Mammary epithelial cell (primary cell): ENCODE results near the gene RMDN2.

Experiments used
- CTCF ChIP-seq, 2 donors: IDR thresholded peaks in 1 of 2; conservative IDR thresholded peaks in 1 of 2; 2 replicates each; pipeline ENCODE4 v1.5.1; 2011 to 2012; ENCODE audit warnings: inconsistent platforms in 2 of 2, low read length in 2 of 2, mild to moderate bottlenecking in 2 of 2, control low read depth in 1 of 2, low read depth in 1 of 2; ENCODE audit not compliant: insufficient read depth in 1 of 2; ENCODE audit errors: extremely low read depth in 1 of 2
- EZH2 ChIP-seq: IDR thresholded peaks from 2 replicates; pipeline ENCODE4 v1.6.1; 2012; ENCODE audit warnings: low read length, inconsistent platforms, borderline replicate concordance

GRCh38 chr2:37875403-37875906 is 49.6 kb upstream of the RMDN2 start:
- TF ChIP-seq EZH2: no peak
- TF ChIP-seq CTCF (conservative IDR thresholded peaks at IDR 0.05 in 1 of 2, IDR thresholded peaks at IDR 0.05 in 1 of 2; ENCODE audit: extremely low read depth in 1 of 2, insufficient read depth in 1 of 2, low read depth in 1 of 2, low read length in 2 of 2): no peak
